Measurements from ENCODE around the gene CDH20. TPM values are rescaled to one million over a fixed set of nuclear protein-coding genes. Genes with fewer than 3 reads are reported as not detected.

Gene CDH20
- total RNA-seq, 2 donors from 2014 or later, result 0.28 to 0.68 TPM

DNA sequence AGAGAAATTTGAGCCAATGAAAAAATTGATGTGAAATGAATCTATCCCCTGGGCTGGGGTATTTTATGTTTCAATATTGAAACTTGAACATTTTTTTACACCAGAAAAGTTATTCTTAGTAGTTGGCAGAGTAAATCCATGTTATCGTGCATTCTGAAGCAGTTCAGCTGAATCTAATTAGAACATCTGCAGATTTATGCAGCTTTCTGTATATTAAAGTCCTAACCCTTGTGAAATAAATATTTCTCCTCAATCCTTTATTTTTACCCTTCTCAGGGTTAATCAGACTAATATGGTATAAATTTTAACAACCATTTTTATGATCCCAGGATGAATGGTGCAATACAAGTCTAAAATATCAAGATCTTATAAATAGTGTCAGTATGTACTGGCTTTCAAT lies 69.5 kb downstream of the CDH20 start:
- no peak for DNase-seq (ENCODE audit: low spot score)
- Histone ChIP-seq H3K27ac (no peak overlapping the region), H3K4me1 (replicated peaks) (no peaks in the 10 kb centered on the region), H3K9me3 (no peaks in the 10 kb centered on the region), H3K27me3 (replicated peaks; ENCODE audit: insufficient read depth) (no peaks in the 10 kb centered on the region), H3K4me3 (no peak overlapping the region), H3K36me3 (no peaks in the 10 kb centered on the region)
- intact Hi-C loops (cut with DNase I), result no loop called here
- WGBS, result 68% methylated on average over 1 of the region's 1 CpG
- no peak for TF ChIP-seq POLR2AphosphoS5 (IDR thresholded peaks at IDR 0.05)
- TF ChIP-seq, protein P1, sequence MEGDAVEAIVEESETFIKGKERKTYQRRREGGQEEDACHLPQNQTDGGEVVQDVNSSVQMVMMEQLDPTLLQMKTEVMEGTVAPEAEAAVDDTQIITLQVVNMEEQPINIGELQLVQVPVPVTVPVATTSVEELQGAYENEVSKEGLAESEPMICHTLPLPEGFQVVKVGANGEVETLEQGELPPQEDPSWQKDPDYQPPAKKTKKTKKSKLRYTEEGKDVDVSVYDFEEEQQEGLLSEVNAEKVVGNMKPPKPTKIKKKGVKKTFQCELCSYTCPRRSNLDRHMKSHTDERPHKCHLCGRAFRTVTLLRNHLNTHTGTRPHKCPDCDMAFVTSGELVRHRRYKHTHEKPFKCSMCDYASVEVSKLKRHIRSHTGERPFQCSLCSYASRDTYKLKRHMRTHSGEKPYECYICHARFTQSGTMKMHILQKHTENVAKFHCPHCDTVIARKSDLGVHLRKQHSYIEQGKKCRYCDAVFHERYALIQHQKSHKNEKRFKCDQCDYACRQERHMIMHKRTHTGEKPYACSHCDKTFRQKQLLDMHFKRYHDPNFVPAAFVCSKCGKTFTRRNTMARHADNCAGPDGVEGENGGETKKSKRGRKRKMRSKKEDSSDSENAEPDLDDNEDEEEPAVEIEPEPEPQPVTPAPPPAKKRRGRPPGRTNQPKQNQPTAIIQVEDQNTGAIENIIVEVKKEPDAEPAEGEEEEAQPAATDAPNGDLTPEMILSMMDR (IDR thresholded peaks at IDR 0.05), result no peak

DNA sequence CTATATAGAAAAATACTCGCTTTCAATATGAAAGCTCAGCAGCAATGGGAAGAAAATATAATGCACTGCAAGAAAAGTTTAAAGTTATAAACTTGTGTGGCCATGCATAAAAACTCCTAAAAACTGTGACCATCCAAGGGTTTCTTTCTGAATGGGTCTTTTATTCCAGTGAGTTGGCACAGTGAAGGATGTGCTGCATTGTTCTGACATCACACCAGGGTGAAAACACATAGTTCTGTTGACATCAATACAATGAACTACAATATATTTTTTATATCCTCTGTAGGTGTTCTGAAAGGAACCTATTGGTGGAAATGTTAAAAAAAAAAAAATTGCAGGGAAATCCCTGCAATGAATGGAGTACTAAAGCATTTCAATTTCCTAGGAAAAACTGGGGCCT lies 80.2 kb downstream of the CDH20 start:
- Histone ChIP-seq H3K36me3 (no peaks in the 10 kb centered on the region), H3K4me3 (no peak overlapping the region), H3K27me3 (replicated peaks; ENCODE audit: insufficient read depth) (no peaks in the 10 kb centered on the region), H3K27ac (no peak overlapping the region), H3K4me1 (replicated peaks) (no peaks in the 10 kb centered on the region), H3K9me3 (no peaks in the 10 kb centered on the region)
- TF ChIP-seq POLR2AphosphoS5 (IDR thresholded peaks at IDR 0.05), result no peak
- TF ChIP-seq, protein P1 (IDR thresholded peaks at IDR 0.05), result no peak
- no peak for TF ChIP-seq POLR2A (IDR thresholded peaks at IDR 0.05)
- WGBS, result 88% methylated on average over 1 of the region's 1 CpG
- intact Hi-C loops (cut with DNase I), result no loop called here
- no peak for DNase-seq (ENCODE audit: low spot score)

DNA sequence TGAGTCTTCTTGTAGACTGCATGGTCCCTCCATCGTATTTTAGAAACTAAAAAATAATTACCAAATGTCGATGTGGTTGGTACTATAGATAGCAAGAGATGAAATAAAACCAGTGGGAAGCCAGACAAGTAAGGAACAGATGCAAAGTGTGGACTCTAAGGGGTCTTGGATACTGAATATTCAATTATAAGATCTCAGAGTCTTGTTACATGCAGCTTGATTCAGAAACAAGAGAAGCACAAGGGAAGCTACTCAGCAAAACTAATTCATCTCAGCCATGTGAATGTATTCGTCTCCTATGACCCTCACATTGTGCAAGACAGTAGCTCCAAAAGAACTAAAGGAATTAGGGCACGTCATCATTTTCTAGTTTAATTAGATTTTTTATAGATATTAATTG lies 80.9 kb downstream of the CDH20 start:
- no peaks in the 10 kb centered on the region for H3K36me3 ChIP-seq
- TF ChIP-seq POLR2A (IDR thresholded peaks at IDR 0.05) (no peak), POLR2AphosphoS5 (IDR thresholded peaks at IDR 0.05) (no peak)
- TF ChIP-seq, protein P1 (IDR thresholded peaks at IDR 0.05), result no peak
- DNase-seq (ENCODE audit: low spot score), result no peak
- H3K9me3 ChIP-seq, result no peaks in the 10 kb centered on the region
- H3K27me3 ChIP-seq (replicated peaks; ENCODE audit: insufficient read depth), result no peaks in the 10 kb centered on the region
- no peak overlapping the region for H3K4me3 ChIP-seq
- no peaks in the 10 kb centered on the region for H3K4me1 ChIP-seq (replicated peaks)
- no peak overlapping the region for H3K27ac ChIP-seq
- WGBS, result 87% methylated on average over 4 of the region's 4 CpGs
- intact Hi-C loops (cut with DNase I), result no loop called here

DNA sequence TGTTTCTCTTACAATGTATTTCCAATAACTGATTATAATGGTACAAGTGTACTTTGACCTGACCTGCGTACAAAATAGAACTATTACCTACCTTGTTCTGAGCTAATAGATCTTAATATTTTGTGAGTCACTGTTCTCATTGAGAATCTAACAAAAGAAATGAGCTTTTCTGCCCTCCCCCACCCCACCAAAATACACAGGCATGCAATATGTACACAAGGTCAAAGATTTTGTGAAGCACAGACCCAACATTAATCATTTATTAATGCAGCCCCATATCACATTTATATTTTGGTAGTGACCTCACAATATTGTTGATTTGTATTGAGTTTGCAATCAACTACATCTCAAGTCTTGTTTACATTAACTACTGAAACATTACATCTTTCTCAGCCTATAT lies 86.5 kb downstream of the CDH20 start:
- Histone ChIP-seq H3K9me3 (no peaks in the 10 kb centered on the region), H3K36me3 (no peaks in the 10 kb centered on the region), H3K4me3 (no peak overlapping the region), H3K27ac (no peak overlapping the region), H3K27me3 (replicated peaks; ENCODE audit: insufficient read depth) (no peaks in the 10 kb centered on the region), H3K4me1 (replicated peaks) (no peaks in the 10 kb centered on the region)
- TF ChIP-seq POLR2AphosphoS5 (IDR thresholded peaks at IDR 0.05), result no peak
- TF ChIP-seq, protein P1 (IDR thresholded peaks at IDR 0.05), result no peak
- no peak for TF ChIP-seq POLR2A (IDR thresholded peaks at IDR 0.05)
- intact Hi-C loops (cut with DNase I), result no loop called here
- DNase-seq (ENCODE audit: low spot score), result no peak
- WGBS, result 87% methylated on average over 1 of the region's 1 CpG

DNA sequence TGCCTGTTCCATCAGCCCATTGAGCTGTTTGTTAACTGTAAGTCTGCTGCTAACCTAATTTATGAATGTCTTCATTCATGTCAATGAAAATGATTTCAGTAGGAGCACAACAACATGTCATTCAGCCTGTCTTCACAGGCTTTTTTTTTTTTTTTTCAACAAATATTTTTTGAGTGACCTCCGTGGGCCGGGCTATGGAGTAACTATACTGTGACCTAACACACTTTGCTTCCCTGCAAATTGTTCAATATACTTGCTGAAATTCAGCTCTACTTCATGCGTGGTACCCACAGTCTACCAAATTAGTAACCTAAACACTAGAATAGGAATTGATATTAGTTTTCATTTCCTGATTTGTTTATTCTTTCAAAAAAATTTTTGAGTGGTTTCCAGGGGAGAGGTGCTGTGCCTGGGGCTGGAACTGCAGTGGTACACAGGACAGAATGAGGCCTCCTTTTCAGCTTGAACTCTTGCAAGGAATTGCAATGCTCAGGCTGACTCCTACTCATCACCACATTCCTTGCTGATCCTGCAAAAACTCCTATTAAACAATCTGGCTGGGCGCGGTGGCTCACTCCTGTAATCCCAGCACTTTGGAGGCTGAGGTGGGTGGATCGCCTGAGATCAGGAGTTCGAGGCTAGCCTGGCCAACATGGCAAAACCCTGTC lies 87.1 kb downstream of the CDH20 start:
- H3K27me3 ChIP-seq (replicated peaks; ENCODE audit: insufficient read depth), result no peaks in the 10 kb centered on the region
- H3K4me3 ChIP-seq, result no peak overlapping the region
- H3K36me3 ChIP-seq, result no peaks in the 10 kb centered on the region
- intact Hi-C loops (cut with DNase I), result no loop called here
- WGBS, result 89% methylated on average over 7 of the region's 7 CpGs
- TF ChIP-seq, protein P1 (IDR thresholded peaks at IDR 0.05), result no peak
- TF ChIP-seq POLR2AphosphoS5 (IDR thresholded peaks at IDR 0.05) (no peak), POLR2A (IDR thresholded peaks at IDR 0.05) (no peak)
- no peaks in the 10 kb centered on the region for H3K4me1 ChIP-seq (replicated peaks)
- DNase-seq (ENCODE audit: low spot score), result no peak
- H3K9me3 ChIP-seq, result no peaks in the 10 kb centered on the region
- H3K27ac ChIP-seq, result no peak overlapping the region

Measured in prostate gland (tissue), 2 donors.